ENCODE results near the gene KYAT1. TPM values are rescaled to one million over a fixed set of nuclear protein-coding genes. Genes with fewer than 3 reads are reported as not detected.

Gene KYAT1
- total RNA-seq, 1 donor from 2014 or later: 10.1 TPM

DNA sequence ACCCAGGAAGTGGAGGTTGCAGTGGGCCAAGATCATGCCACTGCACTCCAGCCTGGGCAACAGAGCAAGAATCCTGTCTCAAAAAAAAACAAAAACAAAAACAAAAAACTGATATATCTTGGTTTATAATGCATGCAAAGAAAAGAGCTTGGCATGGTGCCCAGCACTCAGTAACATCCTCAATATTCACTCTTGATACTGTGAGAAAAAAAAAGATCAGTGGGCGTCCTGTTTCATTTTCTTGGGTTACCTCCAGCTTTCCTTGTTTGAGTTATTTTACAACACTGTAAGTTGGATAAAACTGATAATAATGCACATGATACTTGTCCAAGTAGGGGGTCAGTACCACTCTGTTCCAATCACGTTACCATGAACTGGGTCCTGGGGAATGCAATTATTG lies 46.9 kb upstream of the KYAT1 start:
- Histone ChIP-seq H4K20me1 (ENCODE audit: insufficient read depth, low read length) (no peaks in the 10 kb centered on the region), H3K4me1 (ENCODE audit: insufficient read depth, low read length) (no peaks in the 10 kb centered on the region), H3K27ac (ENCODE audit: low read depth, low read length) (no peak overlapping the region), H3K4me2 (ENCODE audit: low read length) (no peak overlapping the region), H3K36me3 (ENCODE audit: insufficient read depth, low read length) (no peaks in the 10 kb centered on the region), H2AFZ (ENCODE audit: low read depth, low read length) (no peak overlapping the region), H3K4me3 (ENCODE audit: insufficient read depth, low read depth, low read length) (no peak overlapping the region), H3K27me3 (ENCODE audit: insufficient read depth, low read length) (no peaks in the 10 kb centered on the region), H3K9ac (ENCODE audit: low read length) (no peak overlapping the region), H3K9me3 (ENCODE audit: insufficient read depth, low read depth, low read length) (no peaks in the 10 kb centered on the region), H3K79me2 (ENCODE audit: insufficient read depth, low read length) (no peaks in the 10 kb centered on the region)
- TF ChIP-seq, protein P1, sequence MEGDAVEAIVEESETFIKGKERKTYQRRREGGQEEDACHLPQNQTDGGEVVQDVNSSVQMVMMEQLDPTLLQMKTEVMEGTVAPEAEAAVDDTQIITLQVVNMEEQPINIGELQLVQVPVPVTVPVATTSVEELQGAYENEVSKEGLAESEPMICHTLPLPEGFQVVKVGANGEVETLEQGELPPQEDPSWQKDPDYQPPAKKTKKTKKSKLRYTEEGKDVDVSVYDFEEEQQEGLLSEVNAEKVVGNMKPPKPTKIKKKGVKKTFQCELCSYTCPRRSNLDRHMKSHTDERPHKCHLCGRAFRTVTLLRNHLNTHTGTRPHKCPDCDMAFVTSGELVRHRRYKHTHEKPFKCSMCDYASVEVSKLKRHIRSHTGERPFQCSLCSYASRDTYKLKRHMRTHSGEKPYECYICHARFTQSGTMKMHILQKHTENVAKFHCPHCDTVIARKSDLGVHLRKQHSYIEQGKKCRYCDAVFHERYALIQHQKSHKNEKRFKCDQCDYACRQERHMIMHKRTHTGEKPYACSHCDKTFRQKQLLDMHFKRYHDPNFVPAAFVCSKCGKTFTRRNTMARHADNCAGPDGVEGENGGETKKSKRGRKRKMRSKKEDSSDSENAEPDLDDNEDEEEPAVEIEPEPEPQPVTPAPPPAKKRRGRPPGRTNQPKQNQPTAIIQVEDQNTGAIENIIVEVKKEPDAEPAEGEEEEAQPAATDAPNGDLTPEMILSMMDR (IDR thresholded peaks at IDR 0.05; ENCODE audit: insufficient read depth, low read depth, low read length): no peak
- TF ChIP-seq EZH2 (IDR thresholded peaks at IDR 0.05; ENCODE audit: insufficient read depth, low read length): no peak
- Mint-ChIP-seq H3K36me3 (ENCODE audit: low read depth, unreplicated experiment) (no peaks in the 10 kb centered on the region), H3K27me3 (ENCODE audit: low read depth, unreplicated experiment) (peaks cover 5% of the 10 kb centered on the region), H3K27ac (ENCODE audit: unreplicated experiment) (peak overlapping the region; percentile 34), H3K4me1 (ENCODE audit: low read depth, unreplicated experiment) (no peaks in the 10 kb centered on the region), H3K9me3 (ENCODE audit: unreplicated experiment) (no peaks in the 10 kb centered on the region), H3K4me3 (ENCODE audit: unreplicated experiment) (no peak overlapping the region)
- FAIRE-seq (no peak), DNase-seq (ENCODE audit: low read depth) (no peak)

GRCh38 chr9:128927731-128928411 lies 46.1 kb upstream of the KYAT1 start:
- TF ChIP-seq, protein P1 (IDR thresholded peaks at IDR 0.05; ENCODE audit: insufficient read depth, low read depth, low read length): peak; percentile 74
- no peak for TF ChIP-seq EZH2 (IDR thresholded peaks at IDR 0.05; ENCODE audit: insufficient read depth, low read length)
- Histone ChIP-seq H3K4me1 (ENCODE audit: insufficient read depth, low read length) (no peaks in the 10 kb centered on the region), H3K79me2 (ENCODE audit: insufficient read depth, low read length) (no peaks in the 10 kb centered on the region), H2AFZ (ENCODE audit: low read depth, low read length) (peak overlapping the region; percentile 23), H3K27me3 (ENCODE audit: insufficient read depth, low read length) (no peaks in the 10 kb centered on the region), H3K27ac (ENCODE audit: low read depth, low read length) (no peak overlapping the region), H4K20me1 (ENCODE audit: insufficient read depth, low read length) (no peaks in the 10 kb centered on the region), H3K4me2 (ENCODE audit: low read length) (no peak overlapping the region), H3K4me3 (ENCODE audit: insufficient read depth, low read depth, low read length) (no peak overlapping the region), H3K9ac (ENCODE audit: low read length) (no peak overlapping the region), H3K36me3 (ENCODE audit: insufficient read depth, low read length) (no peaks in the 10 kb centered on the region), H3K9me3 (ENCODE audit: insufficient read depth, low read depth, low read length) (no peaks in the 10 kb centered on the region)
- Mint-ChIP-seq H3K27ac (ENCODE audit: unreplicated experiment) (no peak overlapping the region), H3K27me3 (ENCODE audit: low read depth, unreplicated experiment) (peaks cover 5% of the 10 kb centered on the region), H3K4me3 (ENCODE audit: unreplicated experiment) (no peak overlapping the region), H3K36me3 (ENCODE audit: low read depth, unreplicated experiment) (no peaks in the 10 kb centered on the region), H3K9me3 (ENCODE audit: unreplicated experiment) (no peaks in the 10 kb centered on the region), H3K4me1 (ENCODE audit: low read depth, unreplicated experiment) (no peaks in the 10 kb centered on the region)
- FAIRE-seq (no peak), DNase-seq (ENCODE audit: low read depth) (peak; percentile 12)

GRCh38 chr9:128923493-128923883 lies 41.7 kb upstream of the KYAT1 start:
- H3K27ac ChIP-seq (ENCODE audit: low read depth, low read length): no peak overlapping the region
- Mint-ChIP-seq H3K36me3 (ENCODE audit: low read depth, unreplicated experiment) (peaks cover 2% of the 10 kb centered on the region), H3K4me1 (ENCODE audit: low read depth, unreplicated experiment) (peaks cover 12% of the 10 kb centered on the region), H3K27ac (ENCODE audit: unreplicated experiment) (no peak overlapping the region), H3K4me3 (ENCODE audit: unreplicated experiment) (no peak overlapping the region), H3K27me3 (ENCODE audit: low read depth, unreplicated experiment) (peaks cover 5% of the 10 kb centered on the region), H3K9me3 (ENCODE audit: unreplicated experiment) (no peaks in the 10 kb centered on the region)
- H3K9me3 ChIP-seq (ENCODE audit: insufficient read depth, low read depth, low read length): no peaks in the 10 kb centered on the region
- H3K4me3 ChIP-seq (ENCODE audit: insufficient read depth, low read depth, low read length): no peak overlapping the region
- no peak overlapping the region for H2AFZ ChIP-seq (ENCODE audit: low read depth, low read length)
- no peak overlapping the region for H3K4me2 ChIP-seq (ENCODE audit: low read length)
- H3K4me1 ChIP-seq (ENCODE audit: insufficient read depth, low read length): peaks cover 11% of the 10 kb centered on the region
- no peaks in the 10 kb centered on the region for H3K79me2 ChIP-seq (ENCODE audit: insufficient read depth, low read length)
- TF ChIP-seq, protein P1 (IDR thresholded peaks at IDR 0.05; ENCODE audit: insufficient read depth, low read depth, low read length): no peak
- TF ChIP-seq EZH2 (IDR thresholded peaks at IDR 0.05; ENCODE audit: insufficient read depth, low read length): no peak
- no peaks in the 10 kb centered on the region for H3K27me3 ChIP-seq (ENCODE audit: insufficient read depth, low read length)
- H4K20me1 ChIP-seq (ENCODE audit: insufficient read depth, low read length): no peaks in the 10 kb centered on the region
- FAIRE-seq (no peak), DNase-seq (ENCODE audit: low read depth) (no peak)
- H3K9ac ChIP-seq (ENCODE audit: low read length): no peak overlapping the region
- no peaks in the 10 kb centered on the region for H3K36me3 ChIP-seq (ENCODE audit: insufficient read depth, low read length)
